DOHH2 (cell line): Measurements from ENCODE around the gene SST.
"Not testable (repeated sequence)": the region's sequence is repeated elsewhere in the genome, so short reads cannot be mapped to it uniquely, and the experiment has no call there.

Experiments used
- H3F3A ChIP-seq: fragments of 200-600 bp; sonication (generic), shearing (Covaris generic); 2 replicates; pipeline ENCODE4 v1.6.0; 2016; ENCODE audit warnings: antibody characterized with exemption, mild to moderate bottlenecking; ENCODE audit not compliant: control insufficient read depth, insufficient read depth
- H3K27ac ChIP-seq: fragments of 200-600 bp; sonication (generic); 2 replicates; pipeline ENCODE4 v1.5.1; 2014; ENCODE audit warnings: low read depth, mild to moderate bottlenecking, low read length, moderate library complexity
- H3K27me3 ChIP-seq: fragments of 200-600 bp; sonication (generic); 2 replicates; pipeline ENCODE4 v1.6.1; 2014; ENCODE audit warnings: mild to moderate bottlenecking, low read length, mixed read lengths; ENCODE audit not compliant: control insufficient read depth
- H3K36me3 ChIP-seq: fragments of 200-600 bp; sonication (generic); 2 replicates; pipeline ENCODE4 v1.6.1; 2014; ENCODE audit warnings: mild to moderate bottlenecking, low read length, moderate library complexity, mixed read lengths; ENCODE audit not compliant: control insufficient read depth
- H3K4me1 ChIP-seq: fragments of 200-600 bp; sonication (generic); 2 replicates; pipeline ENCODE4 v1.6.1; 2014; ENCODE audit warnings: mild to moderate bottlenecking, low read length, mixed read lengths; ENCODE audit not compliant: control insufficient read depth
- H3K4me2 ChIP-seq: fragments of 200-600 bp; sonication (generic); 2 replicates; pipeline ENCODE4 v1.6.0; 2014; ENCODE audit warnings: mild to moderate bottlenecking, low read length, moderate library complexity
- H3K4me3 ChIP-seq: fragments of 200-600 bp; sonication (generic); 2 replicates; pipeline ENCODE4 v1.5.1; 2014; ENCODE audit warnings: mild to moderate bottlenecking, low read length, mixed read lengths
- H3K79me2 ChIP-seq: fragments of 200-600 bp; sonication (generic); 2 replicates; pipeline ENCODE4 v1.6.1; 2014; ENCODE audit warnings: mild to moderate bottlenecking, low read length, mixed read lengths; ENCODE audit not compliant: control insufficient read depth
- H3K9me2 ChIP-seq: fragments of 200-600 bp; sonication (generic); replicated peaks from 2 replicates; pipeline ENCODE4 v1.6.1; 2014; ENCODE audit warnings: mild to moderate bottlenecking, low read length, mixed read lengths; ENCODE audit not compliant: control insufficient read depth
- H3K9me3 ChIP-seq: fragments of 200-600 bp; sonication (generic); 2 replicates; pipeline ENCODE4 v1.6.1; 2014; ENCODE audit warnings: antibody characterized with exemption, low read length, mixed read lengths; ENCODE audit not compliant: control insufficient read depth, insufficient read depth
- H4K20me1 ChIP-seq: fragments of 200-600 bp; sonication (generic); 2 replicates; pipeline ENCODE4 v1.6.0; 2014; ENCODE audit warnings: low read depth, mild to moderate bottlenecking, antibody characterized with exemption, low read length, moderate library complexity; ENCODE audit not compliant: control insufficient read depth, insufficient read depth
- CTCF ChIP-seq: fragments of 200-600 bp; sonication (generic); IDR thresholded peaks from one replicate; pipeline ENCODE4 v1.5.1; 2014; ENCODE audit warnings: antibody characterized with exemption, mild to moderate bottlenecking, low read depth, low read length; ENCODE audit not compliant: poor library complexity, severe bottlenecking
- EZH2phosphoT487 ChIP-seq: fragments of 200-600 bp; sonication (generic); IDR thresholded peaks from 2 replicates; pipeline ENCODE4 v1.6.1; 2017; ENCODE audit warnings: borderline replicate concordance, mild to moderate bottlenecking, antibody characterized with exemption, low read length, moderate library complexity, mixed read lengths

SST gene

GRCh38 chr3:187646906-187647660 is 23.1 kb downstream of the SST start:
- Histone ChIP-seq H3K9me3 (no peaks in the 10 kb centered on the region), H3F3A (no peaks in the 10 kb centered on the region), H3K4me3 (no peak overlapping the region), H4K20me1 (no peaks in the 10 kb centered on the region), H3K27ac (no peak overlapping the region), H3K9me2 (no peaks in the 10 kb centered on the region), H3K4me2 (no peak overlapping the region), H3K4me1 (no peaks in the 10 kb centered on the region), H3K27me3 (peaks cover 31% of the 10 kb centered on the region), H3K79me2 (no peaks in the 10 kb centered on the region), H3K36me3 (no peaks in the 10 kb centered on the region)
- TF ChIP-seq EZH2phosphoT487 (no peak), CTCF (no peak)

- H3K27me3 ChIP-seq: peaks cover 22% of the 10 kb centered on the region
- H3K4me2 ChIP-seq: not testable (repeated sequence)
Observed at GRCh38 chr3:187645379-187645778, 24.8 kb downstream of the SST start.

GRCh38 chr3:187642861-187643260 is 27.3 kb downstream of the SST start:
- H3K9me2 ChIP-seq: no peaks in the 10 kb centered on the region
- no peaks in the 10 kb centered on the region for H3K36me3 ChIP-seq
- TF ChIP-seq CTCF (no peak), EZH2phosphoT487 (no peak)
- no peak overlapping the region for H3K27ac ChIP-seq
- H3F3A ChIP-seq: no peaks in the 10 kb centered on the region
- H3K4me1 ChIP-seq: no peaks in the 10 kb centered on the region
- H4K20me1 ChIP-seq: no peaks in the 10 kb centered on the region
- H3K79me2 ChIP-seq: no peaks in the 10 kb centered on the region
- no peak overlapping the region for H3K4me2 ChIP-seq
- no peaks in the 10 kb centered on the region for H3K9me3 ChIP-seq
- peaks cover 15% of the 10 kb centered on the region for H3K27me3 ChIP-seq
- no peak overlapping the region for H3K4me3 ChIP-seq

More at GRCh38 chr3:187645379-187645778, 24.8 kb downstream of the SST start:
- not testable (repeated sequence) for H3K9me2 ChIP-seq, H3K4me1 ChIP-seq, H3K36me3 ChIP-seq, H3K9me3 ChIP-seq, H3K79me2 ChIP-seq, H3K27ac ChIP-seq, H4K20me1 ChIP-seq, H3K4me3 ChIP-seq, H3F3A ChIP-seq

GRCh38 chr3:187641320-187642016 is 28.7 kb downstream of the SST start:
- Histone ChIP-seq H3K36me3 (no peaks in the 10 kb centered on the region), H3K4me3 (no peak overlapping the region), H3F3A (no peaks in the 10 kb centered on the region), H3K4me1 (no peaks in the 10 kb centered on the region), H3K27ac (no peak overlapping the region), H3K27me3 (peaks cover 11% of the 10 kb centered on the region), H3K79me2 (no peaks in the 10 kb centered on the region), H4K20me1 (no peaks in the 10 kb centered on the region), H3K9me2 (no peaks in the 10 kb centered on the region), H3K9me3 (no peaks in the 10 kb centered on the region), H3K4me2 (no peak overlapping the region)
- no peak for TF ChIP-seq CTCF
- TF ChIP-seq EZH2phosphoT487: no peak
